ENCODE measurements around the gene SIAH1.

DNA sequence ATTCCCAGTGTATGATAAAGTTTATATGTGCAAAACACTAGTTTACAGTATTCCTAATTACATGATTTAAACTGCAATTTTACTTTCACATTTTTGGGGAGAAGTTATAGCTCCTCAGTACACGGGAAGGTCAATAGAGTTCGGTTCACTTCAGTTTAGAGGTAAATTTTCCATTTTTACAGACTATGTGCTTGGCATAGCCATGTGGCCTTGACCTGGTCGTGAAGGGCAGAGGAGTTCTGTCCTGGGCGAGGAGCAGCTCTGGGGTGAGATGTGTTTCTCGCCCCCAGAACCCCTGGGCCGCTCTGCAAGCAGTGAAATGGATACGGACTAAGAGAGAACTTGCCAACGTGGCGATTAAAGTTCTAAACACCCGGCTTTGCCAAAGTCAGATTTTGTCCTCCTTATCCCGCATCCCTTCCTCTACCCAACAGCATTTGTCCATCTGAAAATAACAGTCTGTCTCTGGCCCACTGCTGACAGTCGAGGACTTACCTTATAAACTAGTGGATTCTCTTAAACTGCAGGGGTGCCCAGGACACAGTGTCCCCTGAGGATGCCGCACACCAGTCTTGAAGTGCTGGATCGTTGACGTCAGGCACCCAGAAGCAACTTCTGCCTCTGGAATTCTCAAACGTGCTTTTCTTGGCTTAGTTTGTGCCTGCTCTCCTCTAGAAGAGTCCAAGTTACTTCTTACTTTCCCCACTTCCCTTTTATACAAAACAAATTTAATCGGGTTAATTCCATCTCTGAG lies 1.5 kb upstream of the SIAH1 start:
- TF ChIP-seq, protein P1, sequence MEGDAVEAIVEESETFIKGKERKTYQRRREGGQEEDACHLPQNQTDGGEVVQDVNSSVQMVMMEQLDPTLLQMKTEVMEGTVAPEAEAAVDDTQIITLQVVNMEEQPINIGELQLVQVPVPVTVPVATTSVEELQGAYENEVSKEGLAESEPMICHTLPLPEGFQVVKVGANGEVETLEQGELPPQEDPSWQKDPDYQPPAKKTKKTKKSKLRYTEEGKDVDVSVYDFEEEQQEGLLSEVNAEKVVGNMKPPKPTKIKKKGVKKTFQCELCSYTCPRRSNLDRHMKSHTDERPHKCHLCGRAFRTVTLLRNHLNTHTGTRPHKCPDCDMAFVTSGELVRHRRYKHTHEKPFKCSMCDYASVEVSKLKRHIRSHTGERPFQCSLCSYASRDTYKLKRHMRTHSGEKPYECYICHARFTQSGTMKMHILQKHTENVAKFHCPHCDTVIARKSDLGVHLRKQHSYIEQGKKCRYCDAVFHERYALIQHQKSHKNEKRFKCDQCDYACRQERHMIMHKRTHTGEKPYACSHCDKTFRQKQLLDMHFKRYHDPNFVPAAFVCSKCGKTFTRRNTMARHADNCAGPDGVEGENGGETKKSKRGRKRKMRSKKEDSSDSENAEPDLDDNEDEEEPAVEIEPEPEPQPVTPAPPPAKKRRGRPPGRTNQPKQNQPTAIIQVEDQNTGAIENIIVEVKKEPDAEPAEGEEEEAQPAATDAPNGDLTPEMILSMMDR (IDR thresholded peaks at IDR 0.05) = no peak
- TF ChIP-seq POLR2AphosphoS5 (IDR thresholded peaks at IDR 0.05) (no peak), POLR2A (IDR thresholded peaks at IDR 0.05) (no peak)

Measured in gastroesophageal sphincter (tissue), 3 donors.